HepG2 (cell line): ENCODE data around the gene RAB17. TPM values are rescaled to one million over a fixed set of nuclear protein-coding genes. Genes with fewer than 3 reads are reported as not detected.

Experiments used
- CBX5 ChIP-seq: sonication (generic); formaldehyde crosslinking; IDR thresholded peaks from 2 replicates; pipeline ENCODE4 v1.4.0; 2020; ENCODE audit warnings: missing genetic modification reagents, borderline replicate concordance
- DPF2 ChIP-seq: sonication (generic); formaldehyde crosslinking; IDR thresholded peaks from 2 replicates; pipeline ENCODE4 v1.4.0; 2020; ENCODE audit warnings: mild to moderate bottlenecking, low read depth, missing genetic modification reagents, borderline replicate concordance
- E2F2 ChIP-seq: sonication (generic); formaldehyde crosslinking; IDR thresholded peaks from 2 replicates; pipeline ENCODE4 v1.4.0; 2020; ENCODE audit warnings: missing genetic modification reagents, borderline replicate concordance
- ELF4 ChIP-seq: sonication (generic); formaldehyde crosslinking; IDR thresholded peaks from 2 replicates; pipeline ENCODE4 v1.5.0; 2020; ENCODE audit warnings: missing genetic modification reagents, mild to moderate bottlenecking, moderate library complexity, borderline replicate concordance
- GABPB1 ChIP-seq: IDR thresholded peaks from 2 replicates; pipeline ENCODE4 v1.6.1; 2016; ENCODE audit warnings: mild to moderate bottlenecking, missing genetic modification reagents, moderate library complexity, missing compliant biosample characterization
- KLF11 ChIP-seq: IDR thresholded peaks from 2 replicates; pipeline ENCODE4 v1.6.1; 2016; ENCODE audit warnings: missing compliant biosample characterization
- KLF16 ChIP-seq, 2 experiments: sonication (generic) in 1 of 2; formaldehyde crosslinking in 1 of 2; IDR thresholded peaks; 2 replicates each; pipeline versions ENCODE4 v1.6.1 to v1.8.0; 2016 to 2023; ENCODE audit warnings: missing genetic modification reagents in 2 of 2, missing compliant biosample characterization in 1 of 2
- MAF1 ChIP-seq: sonication (generic); formaldehyde crosslinking; IDR thresholded peaks from 2 replicates; pipeline ENCODE4 v1.5.0; 2020; ENCODE audit warnings: missing genetic modification reagents, borderline replicate concordance
- MYC ChIP-seq: sonication (generic); formaldehyde crosslinking; IDR thresholded peaks from 2 replicates; pipeline ENCODE4 v1.9.0; 2021; ENCODE audit warnings: missing genetic modification reagents, borderline replicate concordance
- NCOA1 ChIP-seq: sonication (generic); formaldehyde crosslinking; IDR thresholded peaks from 2 replicates; pipeline ENCODE4 v1.9.0; 2021; ENCODE audit warnings: missing genetic modification reagents
- SNAPC4 ChIP-seq: sonication (generic); formaldehyde crosslinking; IDR thresholded peaks from 2 replicates; pipeline ENCODE4 v1.4.0; 2020; ENCODE audit warnings: mild to moderate bottlenecking, missing genetic modification reagents
- SOX6 ChIP-seq, 2 experiments: fragments of 450-650 bp in 1 of 2; sonication (generic) in 1 of 2; formaldehyde crosslinking in 1 of 2; IDR thresholded peaks; 2 replicates each; pipeline versions ENCODE4 v1.4.0 to v1.6.1; 2017 to 2020; ENCODE audit warnings: antibody characterized with exemption in 1 of 2, mild to moderate bottlenecking in 1 of 2, missing genetic modification reagents in 1 of 2
- SRSF4 ChIP-seq: fragments of 200-400 bp; formaldehyde crosslinking; IDR thresholded peaks from one replicate; pipeline ENCODE4 v1.6.1; 2018; ENCODE audit warnings: mild to moderate bottlenecking, low read depth, low read length, moderate library complexity; ENCODE audit not compliant: poor library complexity, severe bottlenecking
- ZMYM4 ChIP-seq: sonication (generic); formaldehyde crosslinking; IDR thresholded peaks from 2 replicates; pipeline ENCODE4 v1.8.1; 2023; ENCODE audit warnings: mild to moderate bottlenecking, missing genetic modification reagents
- ZNF234 ChIP-seq: sonication (generic); formaldehyde crosslinking; conservative IDR thresholded peaks from 2 replicates; pipeline ENCODE4 v1.5.1; 2020; ENCODE audit warnings: mild to moderate bottlenecking, missing genetic modification reagents
- ZNF687 ChIP-seq: sonication (generic); formaldehyde crosslinking; IDR thresholded peaks from 2 replicates; pipeline ENCODE4 v1.5.1; 2020; ENCODE audit warnings: mild to moderate bottlenecking, missing genetic modification reagents, moderate library complexity
- polyA plus RNA-seq, 8 experiments: library from polyadenylated mRNA; depleted of rRNA in 3 of 8; stranded (reverse) in 7 of 8; unstranded in 1 of 8; fragments of >200 nt; fragmentation: Illumina TruSeq in 4 of 8; extraction: Trizol in 4 of 8; gene quantifications; 2 replicates each; pipeline versions ENCODE4 v1.2.1 to v1.2.3, GENCODE V29; 2011 to 2016; ENCODE audit warnings: low read depth in 4 of 8, missing spikeins in 1 of 8, mixed read lengths in 1 of 8; ENCODE audit not compliant: insufficient read depth in 1 of 8
- total RNA-seq, 5 experiments: library from RNA; depleted of rRNA; stranded (reverse); fragments of >200 nt; fragmentation: Illumina TruSeq; extraction: Trizol; gene quantifications; 2 replicates each; pipeline ENCODE4 v1.2.3, GENCODE V29; 2016; ENCODE audit warnings: low read depth in 1 of 5

Gene RAB17
- total and polyA plus RNA-seq, 2 of the 13 experiments (the other 11 are each of a cell fraction or from before 2014, with no cell fraction given) = 68.0 to 124 TPM

- TF ChIP-seq MYC (0 out of 2 replicates have a peak, but pooled peaks have one; percentile 35), KLF11 (CRISPR knock-in tag) (no peak), SNAPC4 (CRISPR knock-in tag) (no peak), ZNF234 (no peak), E2F2 (CRISPR knock-in tag) (0 out of 2 replicates have a peak, but pooled peaks have one; percentile 50), CBX5 (0 out of 2 replicates have a peak, but pooled peaks have one; percentile 8), MAF1 (peak; percentile 64; the same call in 1 of the 2 replicates), DPF2 (CRISPR knock-in tag) (0 out of 2 replicates have a peak, but pooled peaks have one; percentile 23), GABPB1 (CRISPR knock-in tag) (peak; percentile 25; the same call in 1 of the 2 replicates), ZNF687 (CRISPR knock-in tag) (peak; percentile 67), KLF16 (CRISPR knock-in tag; IDR thresholded peaks at IDR 0.05) (no peak), NCOA1 (CRISPR knock-in tag) (no peak), SRSF4 (no peak), SOX6 (IDR thresholded peaks at IDR 0.05) (no peak), SOX6 (CRISPR knock-in tag; IDR thresholded peaks at IDR 0.05) (no peak), ZMYM4 (CRISPR knock-in tag) (peak; percentile 24; the same call in 1 of the 2 replicates), ELF4 (CRISPR knock-in tag) (no peak)
Measured at GRCh38 chr2:237593596-237594320, 3.2 kb upstream of the RAB17 start (continued).
